Stimulated activated CD8-positive, alpha-beta memory T cell treated with anti-CD3 and anti-CD28 coated beads, Interleukin-4, amount 100 ng/mL, for 48 hours (primary cell): Measurements from ENCODE around the gene ZNRF1.

Experiments used
- DNase-seq: peaks from one replicate; pipeline ENCODE4 v3.0.0-alpha.2; 2020

The ZNRF1 gene

DNA sequence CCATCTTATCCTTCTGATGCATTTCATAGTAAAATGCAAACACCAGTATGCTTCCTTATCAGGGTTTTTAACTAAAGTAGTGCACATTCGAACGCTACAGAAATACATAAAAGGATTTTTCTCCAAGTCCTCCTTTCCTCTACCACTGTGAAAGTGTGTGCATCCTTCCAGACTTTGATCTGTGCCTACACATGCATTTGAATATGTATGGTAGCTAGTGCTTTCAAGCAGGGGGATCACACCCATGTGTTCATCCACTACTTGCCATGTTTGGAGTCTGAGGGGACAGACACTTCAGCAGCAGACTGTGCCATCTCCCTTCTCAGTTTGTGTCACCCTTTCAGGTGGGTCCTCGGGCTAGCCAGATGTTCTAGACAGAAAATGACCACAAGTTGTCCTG, 102.8 kb downstream of the ZNRF1 start:
- no peak for DNase-seq

DNA sequence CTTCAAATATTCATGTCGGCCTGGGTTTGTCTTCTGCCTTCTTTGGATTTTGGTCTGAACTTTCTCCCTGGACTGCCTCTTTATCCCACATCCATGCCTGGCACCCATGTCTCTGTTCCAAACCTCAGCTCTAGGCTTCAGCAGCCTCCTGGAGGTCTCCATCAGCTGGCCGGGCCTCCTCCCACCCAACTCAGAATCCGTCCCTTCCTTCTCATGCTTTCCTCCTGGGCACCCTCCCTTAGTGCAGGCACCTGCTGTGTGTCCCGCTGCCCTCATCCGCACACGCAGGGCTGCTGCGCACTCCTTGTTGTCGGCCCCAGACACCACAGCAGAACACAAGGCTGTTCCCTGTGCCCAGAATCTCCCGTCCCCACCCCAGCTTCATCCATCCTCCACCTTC, 103.8 kb downstream of the ZNRF1 start:
- no peak for DNase-seq

DNA sequence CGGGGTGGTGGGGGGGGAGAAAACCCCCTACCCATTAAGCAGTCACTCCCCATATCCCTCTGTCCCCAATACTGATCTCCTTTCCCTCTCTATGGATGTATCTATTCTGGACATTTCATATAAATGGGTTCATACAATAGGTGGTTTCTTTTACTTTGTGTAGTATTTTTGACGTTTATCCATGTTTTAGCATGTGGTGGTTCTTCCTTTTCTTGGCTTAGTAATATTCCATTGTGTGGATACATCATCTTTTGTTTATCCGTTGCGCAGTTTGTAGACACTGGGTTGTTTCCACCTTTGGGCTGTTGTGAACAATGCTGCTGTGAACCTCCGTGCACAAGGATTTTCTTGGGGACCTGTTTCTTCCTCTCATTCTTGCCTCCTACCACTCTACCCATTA, 105.2 kb downstream of the ZNRF1 start:
- DNase-seq = no peak

DNA sequence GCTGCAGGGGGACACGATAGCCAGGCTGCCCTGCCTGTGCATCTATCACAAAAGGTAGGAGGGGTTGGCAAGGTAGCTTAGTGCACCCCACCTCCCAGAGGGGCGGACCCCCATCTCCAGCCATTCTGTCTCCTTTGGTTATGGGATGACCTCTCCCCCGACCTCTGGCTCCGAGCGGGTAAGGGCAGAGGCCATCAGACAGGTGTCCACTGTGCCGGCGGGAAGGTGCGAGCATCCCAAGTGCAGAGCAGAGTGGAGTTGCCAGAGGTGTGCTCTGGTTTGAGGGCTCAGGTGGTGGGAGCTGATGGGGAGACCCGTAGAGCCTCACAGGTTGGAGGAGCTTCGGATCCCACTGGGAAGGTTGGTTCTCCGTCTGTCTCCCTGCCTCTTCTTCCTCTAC, 106.0 kb downstream of the ZNRF1 start:
- no peak for DNase-seq

DNA sequence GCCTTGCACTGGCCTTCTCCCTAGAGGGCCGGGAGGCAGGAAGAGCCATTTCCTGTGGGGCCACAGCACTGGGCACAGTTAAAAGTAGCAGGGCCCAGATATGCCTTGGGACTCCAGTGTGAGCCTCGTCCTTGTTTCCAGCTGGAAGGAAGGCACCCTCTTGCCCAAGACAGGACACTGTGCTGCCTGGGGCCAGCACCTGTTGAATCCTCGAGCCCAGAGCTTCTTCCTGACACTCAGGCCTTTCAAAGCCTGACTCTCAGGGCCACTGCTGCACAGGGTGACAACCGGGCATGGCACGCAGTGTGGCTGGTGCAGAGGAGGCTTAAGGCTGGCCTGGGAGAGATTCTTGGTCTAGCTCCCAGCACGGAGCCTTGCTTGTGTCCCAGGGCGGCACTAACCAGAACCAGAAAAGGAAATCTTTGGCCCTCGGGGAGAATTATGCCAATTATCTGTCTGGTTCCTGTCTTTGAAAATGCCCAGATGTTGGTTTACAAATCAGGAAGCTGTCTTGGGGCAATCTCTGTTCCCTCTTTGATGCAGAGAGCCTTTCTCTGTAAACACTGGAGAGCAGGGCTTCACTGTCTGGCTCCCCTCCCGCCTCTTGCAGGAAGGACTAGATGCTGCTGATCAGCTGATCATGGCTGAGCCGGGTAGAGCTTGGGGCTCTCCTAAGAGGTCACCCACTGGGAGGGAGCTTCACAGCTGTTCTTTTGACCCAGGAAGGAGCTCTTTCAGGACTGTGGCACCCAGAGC, 106.7 kb downstream of the ZNRF1 start:
- no peak for DNase-seq

DNA sequence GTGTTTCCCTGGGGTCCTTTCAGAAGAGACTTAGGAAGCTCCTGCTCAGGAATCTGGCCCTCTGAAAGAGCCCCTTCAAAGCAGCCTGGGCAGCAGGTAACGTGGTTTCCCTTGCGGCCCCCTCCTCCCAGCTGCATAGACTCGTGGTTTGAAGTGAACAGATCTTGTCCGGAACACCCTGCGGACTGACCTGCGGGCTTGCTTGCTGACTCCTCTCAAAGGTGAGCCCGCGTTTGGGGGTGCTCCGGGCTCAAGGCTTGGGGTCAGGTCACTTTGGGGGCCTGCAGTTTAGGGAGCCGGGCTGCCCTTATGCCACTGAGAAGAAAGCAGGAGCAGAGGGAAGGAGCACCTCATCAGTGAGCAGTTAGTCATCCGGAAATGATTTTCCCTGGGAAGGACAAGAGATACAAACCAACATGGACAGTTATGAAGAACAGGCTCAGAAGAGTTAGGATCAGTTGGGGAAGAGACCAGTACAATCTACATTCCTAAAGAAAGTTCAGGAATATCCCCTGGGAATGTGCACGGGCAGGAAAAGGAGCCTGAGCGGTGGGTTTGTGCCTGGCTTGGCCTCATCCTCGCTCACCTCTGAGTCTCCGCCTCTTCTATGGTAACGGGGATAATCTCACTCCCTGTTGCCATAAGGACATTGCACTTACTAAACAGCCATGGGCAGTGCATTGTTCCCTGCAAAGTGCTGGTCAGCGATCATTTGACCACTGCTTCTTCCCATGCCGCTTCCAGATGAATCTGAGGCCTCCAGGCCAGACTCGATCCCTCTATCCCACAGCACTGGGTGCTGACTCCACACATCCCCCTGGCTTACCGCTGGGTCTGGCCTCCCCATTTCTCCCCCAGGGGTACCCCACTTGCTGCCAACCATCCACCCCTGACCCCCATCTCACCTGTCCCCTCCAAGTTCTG, 107.8 kb downstream of the ZNRF1 start:
- DNase-seq = no peak

DNA sequence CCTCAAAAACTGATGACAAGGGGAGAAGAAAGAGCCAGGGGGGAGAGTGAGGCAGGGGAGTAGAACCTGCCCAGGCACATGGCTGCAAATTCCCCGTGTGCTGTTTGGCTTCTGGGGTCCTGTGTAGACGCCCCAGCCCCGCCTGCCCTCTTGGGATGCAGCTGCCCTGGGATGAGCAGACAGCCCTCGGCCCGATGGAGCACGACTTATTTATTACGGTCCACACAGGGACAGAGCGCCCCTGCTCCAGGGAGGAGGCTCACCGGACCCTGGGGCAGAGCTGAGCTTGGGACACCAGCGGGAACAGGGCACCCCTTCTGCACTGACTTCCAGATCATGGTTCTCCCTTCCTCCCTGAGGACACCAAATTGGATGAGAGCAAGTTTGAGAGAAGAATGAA, 108.7 kb downstream of the ZNRF1 start:
- DNase-seq = no peak

DNA sequence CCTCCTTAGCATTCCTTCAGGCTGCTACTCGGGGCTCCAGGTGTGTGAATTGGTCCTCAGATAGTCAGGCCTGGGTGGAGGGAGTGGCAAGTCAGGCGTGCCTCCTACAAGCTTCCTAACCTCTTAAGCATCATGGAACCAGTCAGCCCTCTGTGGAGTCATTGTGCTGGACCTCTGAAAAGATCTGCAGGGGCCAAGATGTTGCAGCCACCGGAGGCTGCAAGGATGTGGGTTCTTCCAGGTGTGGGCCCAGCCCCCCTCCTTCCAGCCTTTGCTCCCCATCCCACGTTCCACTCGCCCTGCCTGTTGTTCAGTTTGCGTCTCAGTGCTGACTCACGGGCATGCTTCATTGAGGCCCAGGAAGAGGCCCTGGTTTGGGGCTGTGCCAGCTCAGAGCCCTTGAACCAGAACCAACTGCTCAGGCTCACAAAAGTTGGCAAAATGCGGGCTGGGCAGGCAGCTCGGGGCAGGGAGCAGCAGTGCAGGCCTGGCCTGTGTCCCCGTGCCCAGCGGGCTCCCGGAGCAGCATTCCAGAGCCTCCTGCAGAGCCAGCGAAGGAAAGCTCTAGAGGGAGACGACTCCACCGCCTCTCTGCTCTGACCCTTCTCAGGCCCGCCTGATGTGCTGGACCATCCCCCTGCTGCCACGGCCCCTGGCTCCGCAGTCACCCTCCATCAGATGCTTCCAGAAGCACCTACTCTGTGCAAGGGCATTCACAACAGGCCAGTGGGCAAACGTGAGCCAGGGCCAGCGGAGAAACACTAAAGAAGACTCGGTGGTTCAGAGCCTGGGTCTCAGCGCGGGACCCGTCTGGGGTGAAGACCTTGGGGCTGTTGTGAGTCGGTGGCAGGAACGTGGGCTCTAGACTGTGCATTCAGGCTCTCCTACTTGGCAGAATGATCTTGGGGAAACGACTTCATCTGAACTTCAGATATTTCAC, 110.2 kb downstream of the ZNRF1 start:
- peak; percentile 83 for DNase-seq

DNA sequence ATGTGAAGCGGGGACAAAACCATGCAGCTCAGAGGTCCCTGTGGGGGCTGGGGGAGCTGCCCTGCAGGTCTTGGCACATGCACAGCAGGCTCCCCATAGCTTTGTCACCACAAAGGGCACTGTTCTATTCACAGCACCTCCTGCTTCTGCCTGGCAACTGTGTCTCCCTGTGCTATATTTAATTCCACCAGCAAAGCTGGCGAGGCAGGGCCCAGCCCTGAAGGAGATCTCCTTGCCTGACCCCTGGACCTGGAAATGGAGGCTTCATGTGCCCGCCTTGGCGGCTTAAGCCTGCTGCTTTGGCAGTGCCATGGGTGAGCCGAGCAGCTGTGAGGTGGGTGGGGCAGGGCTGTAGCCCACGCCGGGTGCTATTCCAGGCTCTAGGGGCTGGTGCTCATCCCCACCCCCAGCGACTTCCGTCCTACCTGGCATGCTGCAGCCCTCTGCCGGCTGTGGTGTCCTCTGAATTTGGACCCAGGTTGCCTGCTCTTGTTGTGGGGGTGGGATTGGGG, 111.0 kb downstream of the ZNRF1 start:
- DNase-seq = no peak

DNA sequence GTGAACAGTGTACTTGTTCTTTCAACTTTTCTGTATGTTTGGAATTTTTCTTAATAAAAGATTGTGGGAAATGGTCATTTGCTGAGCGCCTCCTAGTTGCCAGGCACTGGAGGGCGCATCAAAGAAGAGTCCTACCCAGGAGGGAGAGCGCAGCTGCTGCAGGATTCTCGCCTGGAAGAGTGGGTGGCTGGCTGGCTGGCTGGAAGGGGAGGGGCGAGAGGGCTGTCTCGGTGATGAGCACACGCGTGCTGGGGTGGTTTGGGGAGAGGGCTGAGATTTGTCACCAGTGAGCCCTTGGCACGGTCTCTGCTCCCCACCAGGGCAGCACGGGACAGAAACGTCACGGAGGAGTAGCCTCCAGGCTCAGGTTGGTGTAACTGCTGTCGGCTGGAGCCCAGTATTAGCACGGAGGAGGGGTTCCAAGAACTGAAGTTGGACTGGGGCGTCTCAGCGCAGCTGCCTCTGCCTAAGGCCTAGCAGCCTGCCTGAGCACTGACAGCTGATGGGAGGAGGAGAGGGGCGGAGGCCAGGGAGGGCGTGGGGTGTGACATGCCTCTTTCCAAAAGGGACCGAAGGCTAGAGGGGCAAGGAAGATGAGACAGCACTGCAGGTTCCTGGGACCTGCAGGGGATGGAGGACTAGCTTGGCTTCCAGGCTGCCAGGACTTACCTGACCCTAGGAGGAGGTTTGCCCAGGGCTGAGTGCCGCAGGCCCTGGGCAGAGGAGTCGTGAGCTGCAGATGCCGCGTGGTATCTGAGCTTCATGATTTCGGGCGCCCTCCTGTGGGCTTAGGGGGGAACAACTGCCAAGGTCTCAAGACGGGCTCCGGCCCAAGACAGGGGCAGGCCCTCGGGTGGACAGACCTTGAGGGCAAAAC, 112.1 kb downstream of the ZNRF1 start:
- peak; percentile 89 for DNase-seq

DNA sequence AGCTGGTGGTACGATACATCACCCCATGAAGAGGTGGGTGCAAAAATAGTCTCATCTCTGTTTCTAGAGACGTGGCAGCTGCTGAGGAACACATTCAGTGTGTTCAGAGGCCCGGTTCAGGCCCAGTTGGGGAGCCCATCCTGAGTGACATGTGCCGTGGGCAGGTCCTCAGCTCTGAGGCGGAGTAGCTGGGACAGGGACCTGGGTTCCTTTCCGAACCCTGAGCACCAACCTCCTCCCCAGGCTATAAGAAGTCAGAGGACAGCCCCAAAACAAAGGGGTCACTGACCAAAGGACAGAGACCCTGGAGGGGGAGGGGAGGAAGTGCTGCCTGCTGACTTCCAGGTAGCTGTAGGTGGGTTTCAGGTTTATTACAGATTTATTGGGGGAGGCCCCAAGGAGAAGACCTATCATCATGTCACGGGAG, 112.7 kb downstream of the ZNRF1 start:
- no peak for DNase-seq

DNA sequence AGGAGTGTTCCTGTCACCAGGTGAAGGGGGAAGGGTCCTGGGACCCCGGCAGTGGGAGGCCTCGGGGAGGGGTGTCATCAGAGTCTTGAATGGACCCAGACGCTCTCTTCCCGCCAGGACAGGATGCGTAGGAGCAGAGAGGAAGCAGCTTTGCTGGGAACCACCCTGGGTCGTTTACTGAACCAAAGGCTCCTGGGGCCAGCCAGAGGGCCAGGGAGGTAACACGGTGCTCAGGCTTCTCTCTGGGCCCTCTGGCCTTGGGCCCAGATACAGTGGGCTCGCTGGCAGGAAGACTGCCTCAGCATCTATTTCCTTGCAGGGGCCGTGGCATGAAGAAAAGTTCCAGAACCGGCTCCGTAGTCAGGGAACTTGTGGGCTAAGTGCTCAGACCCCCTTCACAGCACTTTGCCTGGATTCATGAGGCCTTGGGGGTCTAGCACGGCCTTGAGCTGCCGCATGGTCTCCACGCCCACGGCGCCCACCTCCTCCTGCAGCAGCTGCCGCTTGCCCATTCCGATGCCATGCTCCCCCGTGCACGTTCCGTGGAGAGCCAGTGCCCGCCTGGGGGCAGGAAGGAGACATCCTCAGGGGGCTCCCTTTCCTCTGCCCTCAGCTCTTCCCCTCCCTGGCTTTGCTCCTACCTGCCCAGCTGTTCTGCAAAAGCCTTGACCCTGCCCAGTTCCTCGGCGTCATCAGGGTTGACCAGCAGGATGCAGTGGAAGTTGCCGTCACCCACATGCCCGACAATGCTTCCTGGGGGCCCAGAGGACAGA, 113.3 kb downstream of the ZNRF1 start:
- DNase-seq = no peak

DNA sequence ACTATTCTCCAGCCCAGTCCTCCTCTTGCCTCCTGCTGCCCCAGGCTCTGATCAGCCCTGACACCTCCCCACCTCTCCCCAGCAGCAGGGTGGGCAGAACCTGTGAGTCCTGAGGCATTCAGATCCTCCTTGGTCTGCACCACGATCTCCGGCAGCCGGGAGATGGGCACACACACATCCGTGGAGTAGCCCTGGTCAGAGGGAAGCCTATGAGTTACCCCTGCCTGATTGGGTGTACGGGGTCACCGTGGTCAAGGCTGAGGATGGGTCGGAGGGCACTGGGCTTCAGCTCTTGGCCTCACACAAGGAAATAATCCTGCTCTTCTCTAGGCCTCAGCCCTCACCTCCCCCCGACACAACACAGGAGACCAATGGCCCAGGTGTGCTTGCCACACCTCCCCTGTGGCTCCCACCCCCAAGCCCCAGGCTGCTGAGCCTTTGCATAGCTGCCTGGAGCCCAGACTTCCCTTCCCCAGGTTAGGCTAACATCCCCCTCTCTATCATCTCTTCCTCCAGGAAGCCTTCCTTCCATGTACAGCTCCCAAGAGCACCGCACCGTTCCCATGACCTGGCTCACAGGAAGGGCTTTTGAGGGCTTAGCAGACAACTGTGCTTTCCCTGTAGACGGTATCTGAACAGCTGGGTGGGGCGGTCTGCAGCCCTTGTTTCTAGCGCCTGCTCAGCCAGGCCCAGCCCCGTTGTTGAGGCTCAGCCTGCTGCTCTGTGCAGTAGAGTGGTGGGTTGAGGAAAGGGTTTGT, 114.1 kb downstream of the ZNRF1 start:
- no peak for DNase-seq

DNA sequence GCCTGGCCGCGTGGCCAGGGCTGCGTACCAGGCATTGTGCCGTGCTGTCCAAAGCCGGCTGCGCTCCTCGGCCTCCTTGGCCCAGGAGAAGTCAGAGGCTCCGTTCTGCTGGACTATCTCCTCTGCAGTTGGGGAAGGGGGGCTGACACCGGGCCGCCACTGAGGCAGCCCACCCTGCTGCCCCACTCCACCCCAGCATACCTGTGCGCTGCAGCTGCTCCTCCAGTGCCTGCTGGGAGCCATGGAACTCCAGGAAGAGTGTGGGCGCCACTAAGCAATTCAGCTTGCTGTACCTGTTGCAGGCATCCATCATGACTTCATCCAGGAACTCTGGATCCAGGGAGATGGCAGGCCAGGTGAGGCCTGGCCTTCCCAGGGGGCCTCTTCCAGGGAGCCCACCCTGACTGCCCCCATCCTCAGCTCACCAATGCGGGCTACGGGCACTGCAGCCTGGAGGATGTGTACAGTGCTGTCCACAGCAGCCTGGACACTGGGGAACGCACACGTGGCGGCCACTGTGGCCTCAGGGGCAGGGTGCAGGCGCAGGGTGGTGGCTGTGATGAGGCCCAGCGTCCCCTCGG, 114.8 kb downstream of the ZNRF1 start:
- no peak for DNase-seq

DNA sequence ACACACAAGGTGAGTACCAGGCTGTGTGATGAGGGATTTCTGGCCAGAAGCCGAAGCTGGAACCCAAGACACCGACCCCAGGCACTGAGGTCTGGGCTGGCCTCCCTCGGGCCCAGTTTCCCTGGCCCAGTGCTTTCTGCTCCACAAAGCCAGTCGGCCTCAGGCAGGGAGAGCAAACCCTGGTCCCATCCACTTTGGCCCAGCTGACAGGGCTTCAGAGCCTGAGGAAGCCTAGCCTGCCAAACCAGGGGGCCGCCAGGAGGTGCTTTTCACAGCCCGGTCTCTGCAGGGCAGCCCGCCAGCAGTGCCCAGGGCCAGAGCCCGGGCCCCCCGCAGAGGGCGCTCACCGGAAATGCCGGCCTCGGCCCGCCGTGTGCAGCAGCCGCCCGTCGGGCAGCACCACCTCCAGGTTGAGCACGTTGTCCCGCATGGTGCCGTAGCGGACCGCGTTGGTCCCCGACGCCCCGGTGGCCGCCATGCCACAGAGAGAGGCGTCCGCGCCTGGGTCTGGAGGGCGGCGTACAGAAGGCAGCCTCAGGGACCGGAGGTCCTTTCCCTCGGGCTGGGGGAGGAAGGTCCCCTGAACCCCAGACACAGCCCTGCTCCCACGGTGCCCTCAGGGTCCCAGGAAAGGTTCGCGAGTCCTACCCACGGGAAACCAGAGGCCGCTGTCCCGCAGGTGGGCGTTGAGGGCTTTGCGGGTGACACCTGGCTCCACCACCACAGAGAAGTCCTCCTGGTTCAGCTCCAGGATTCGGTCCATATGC, 115.5 kb downstream of the ZNRF1 start:
- DNase-seq = no peak

DNA sequence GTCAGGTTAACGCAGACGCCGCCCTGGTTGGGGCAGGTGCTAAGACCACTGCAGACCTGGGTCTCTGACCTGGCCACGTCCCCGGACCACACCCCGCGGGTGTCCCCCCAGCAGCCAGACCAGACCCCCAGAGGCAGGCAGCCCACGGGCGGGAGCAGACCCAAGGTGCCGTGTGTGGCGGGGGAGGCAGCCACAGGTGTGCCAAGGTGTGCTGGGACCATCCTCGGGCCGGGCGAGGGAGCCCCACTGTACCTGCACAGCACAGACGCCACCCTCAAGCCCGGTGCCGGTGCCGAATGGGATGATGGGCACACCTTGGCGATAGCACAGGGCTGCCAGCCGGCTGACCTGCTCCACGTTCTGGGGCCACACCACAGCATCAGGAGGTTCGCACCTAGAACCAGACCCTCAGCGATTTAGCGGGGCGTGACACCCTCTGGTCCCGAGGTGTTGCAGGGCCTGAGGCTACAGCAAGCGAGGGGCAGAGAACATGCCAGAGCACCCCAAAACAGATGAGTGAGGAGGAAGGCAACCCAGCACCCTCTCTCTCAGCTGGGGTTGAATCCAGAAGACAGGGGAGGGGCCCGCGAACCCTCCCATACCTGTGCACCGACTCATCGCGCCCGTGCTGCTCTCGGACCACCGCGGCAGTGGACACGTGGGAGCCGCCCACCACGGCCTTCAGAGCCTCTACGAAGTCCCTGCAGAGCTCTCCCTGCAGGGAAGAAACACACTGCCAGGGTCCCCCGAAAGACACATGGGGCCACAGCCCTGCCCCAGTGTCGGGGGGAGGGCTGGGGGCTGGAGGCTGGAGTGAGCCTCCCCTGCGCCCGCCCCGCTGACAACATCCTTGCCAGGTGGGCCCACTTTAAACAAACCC, 116.4 kb downstream of the ZNRF1 start:
- no peak for DNase-seq

DNA sequence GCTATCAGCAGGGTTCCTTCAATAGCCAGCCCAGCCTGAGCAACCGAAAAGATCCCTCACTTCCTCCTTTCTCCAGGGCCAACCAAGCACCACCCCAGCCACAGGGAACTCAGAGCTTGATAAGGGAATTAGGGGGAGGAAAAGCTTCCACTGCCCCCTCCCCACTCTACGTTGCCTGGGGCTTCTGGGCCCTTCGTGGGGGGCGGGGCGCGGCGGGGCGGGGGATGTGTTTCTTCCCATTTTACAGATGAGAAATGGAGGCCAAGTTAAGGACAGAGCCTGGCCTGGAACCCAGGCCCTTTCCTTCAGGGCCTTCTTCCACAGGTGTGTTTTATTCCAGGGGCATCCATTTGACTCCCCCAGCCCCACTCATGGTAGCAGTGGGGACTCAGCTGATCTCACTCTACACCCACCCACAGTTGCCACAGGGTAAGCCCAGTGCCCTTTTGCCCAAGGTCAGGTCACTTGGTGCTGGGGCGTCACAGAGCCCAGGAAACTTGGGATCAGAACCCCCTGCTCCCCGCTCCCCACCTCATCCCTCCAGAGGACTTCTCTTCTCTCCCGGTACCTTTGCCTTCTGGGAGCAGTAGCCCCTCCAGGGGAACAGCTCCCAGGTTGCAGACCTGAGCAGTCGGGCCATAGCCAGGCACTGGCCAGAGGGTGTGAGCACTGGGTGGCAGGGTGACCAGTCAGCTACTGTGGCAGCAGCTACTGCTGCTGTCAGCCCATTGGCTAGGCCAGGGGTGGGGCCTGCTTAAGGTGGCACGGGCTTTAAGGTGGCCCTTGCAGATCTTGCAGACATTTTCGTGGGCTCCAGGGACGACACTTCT, 117.5 kb downstream of the ZNRF1 start, which contains the start of gene LDHD:
TSS of gene LDHD (minus strand) at position 700 of the 830 bp plus-strand sequence. CDS start at position 640, 60 bp downstream.
- no peak for DNase-seq
